GM13976 (cell line): Measurements from ENCODE around the gene CFAP299.
A peak's percentile ranks its signal among the peaks of the same experiment; 100 is the strongest.
"Not testable (repeated sequence)": the region's sequence is repeated elsewhere in the genome, so short reads cannot be mapped to it uniquely, and the experiment has no call there.

Source experiments
- DNase-seq: peaks from one replicate; pipeline ENCODE4 v3.0.0; 2012; ENCODE audit warnings: low spot score
- CTCF ChIP-seq: IDR thresholded peaks from 2 replicates; pipeline ENCODE4 v1.5.1; 2012; ENCODE audit warnings: borderline replicate concordance, mild to moderate bottlenecking; ENCODE audit not compliant: insufficient read depth; ENCODE audit errors: extremely low read depth, missing control alignments, control extremely low read depth
- in situ Hi-C: fragments of 300-500 bp; cut with MboI; formaldehyde crosslinking; loops from one replicate; pipeline ENCODE4 v1.12.0; 2022; ENCODE audit warnings: low sequenced_read_pairs, mixed read lengths, inconsistent platforms; ENCODE audit not compliant: unreplicated experiment

CFAP299 gene

GRCh38 chr4:80335554-80336358 is at the start of gene CFAP299:
Gene CFAP299, plus strand, starts transcription at chr4:80335730.
- TF ChIP-seq CTCF, result no peak
- DNase-seq, result peak; percentile 73
- in situ Hi-C loops, result no loop called here

DNA sequence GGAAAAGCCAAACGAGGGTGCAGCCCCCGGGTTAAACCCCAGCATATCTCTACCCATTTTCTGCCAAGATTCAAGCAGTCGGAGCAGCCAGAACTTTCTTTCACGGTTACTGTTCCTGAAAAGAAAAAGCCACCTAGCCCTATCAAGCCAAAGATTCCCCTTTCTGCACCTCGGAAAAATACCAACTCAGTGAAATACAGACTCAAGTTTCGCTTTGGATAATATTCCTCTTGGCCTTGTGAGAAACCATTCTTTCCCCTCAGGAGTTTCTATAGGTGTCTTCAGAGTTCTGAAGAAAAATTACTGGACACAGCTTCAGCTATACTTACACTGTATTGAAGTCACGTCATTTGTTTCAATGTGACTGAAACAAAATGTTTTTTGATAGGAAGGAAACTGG is 49.1 kb upstream of the CFAP299 start:
- DNase-seq, result no peak
- TF ChIP-seq CTCF, result no peak
- in situ Hi-C loops, result no loop called here

DNA sequence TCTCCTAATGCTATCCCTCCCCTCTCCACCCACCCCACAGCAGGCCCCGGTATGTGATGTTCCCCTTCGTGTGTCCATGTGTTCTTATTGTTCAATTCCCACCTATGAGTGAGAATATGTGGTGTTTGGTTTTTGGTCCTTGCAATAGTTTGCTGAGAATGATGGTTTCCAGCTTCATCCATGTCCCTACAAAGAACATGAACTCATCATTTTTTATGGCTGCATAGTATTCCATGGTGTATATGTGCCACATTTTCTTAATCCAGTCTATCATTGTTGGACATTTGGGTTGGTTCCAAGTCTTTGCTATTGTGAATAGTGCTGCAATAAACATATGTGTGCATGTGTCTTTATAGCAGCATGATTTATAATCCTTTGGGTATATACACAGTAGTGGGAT is 44.9 kb upstream of the CFAP299 start:
- DNase-seq, in situ Hi-C loops: not testable (repeated sequence)

GRCh38 chr4:80294206-80294605 is 41.3 kb upstream of the CFAP299 start:
- DNase-seq, result no peak

GRCh38 chr4:80295336-80295735 is 40.2 kb upstream of the CFAP299 start:
- no peak for DNase-seq
- TF ChIP-seq CTCF, result no peak
- in situ Hi-C loops, result no loop called here

More at GRCh38 chr4:80294206-80294605, 41.3 kb upstream of the CFAP299 start:
- in situ Hi-C loops, result no loop called here
- TF ChIP-seq CTCF, result no peak

DNA sequence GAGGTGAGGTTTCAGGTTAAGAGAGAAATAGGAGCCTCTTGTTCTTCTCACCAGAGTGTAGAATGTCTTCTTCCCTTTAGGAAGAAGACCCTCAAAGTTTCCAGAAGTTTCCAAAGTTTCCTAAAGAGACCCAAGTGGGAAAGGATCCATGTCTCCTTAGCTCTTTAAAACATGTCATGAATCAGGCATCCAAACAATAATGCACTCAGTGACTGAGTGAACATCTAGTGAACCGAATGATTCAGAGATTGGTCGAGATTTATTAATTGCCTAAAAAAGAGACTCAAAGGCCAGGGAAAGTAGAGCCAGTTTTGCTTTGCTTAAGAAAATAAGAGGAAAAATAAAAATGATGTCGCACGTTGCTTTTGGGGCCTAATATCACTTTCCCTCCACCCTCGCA is 39.7 kb upstream of the CFAP299 start:
- in situ Hi-C loops, result no loop called here
- DNase-seq, result no peak
- no peak for TF ChIP-seq CTCF

- in situ Hi-C loops, result no loop called here
These were observed 33.6 kb upstream of the CFAP299 start for GRCh38 chr4:80301884-80302283.

More at GRCh38 chr4:80301884-80302283, 33.6 kb upstream of the CFAP299 start:
- DNase-seq, result no peak
- TF ChIP-seq CTCF, result no peak
